H1 (cell line): ENCODE measurements around the gene BBLN. TPM values are rescaled to one million over a fixed set of nuclear protein-coding genes. Genes with fewer than 3 reads are reported as not detected.
A peak's percentile ranks its signal among the peaks of the same experiment; 100 is the strongest.

Experiments used
- CTCF ChIA-PET: fragments of 300-600 bp; sonication (Branson Sonifier 250); formaldehyde crosslinking; loops from one replicate; lab custom pipeline; 2021; ENCODE audit not compliant: partially characterized antibody; lab: Charles Lee
- POLR2A ChIA-PET: fragments of 300-600 bp; sonication (Branson Sonifier 250); formaldehyde crosslinking; loops from one replicate; lab custom pipeline; 2021; ENCODE audit warnings: inconsistent platforms; ENCODE audit not compliant: partially characterized antibody; lab: Charles Lee
- DNase-seq, 2 experiments: peaks; one replicate each; pipeline versions ENCODE4 v3.0.0 to v3.0.0-alpha.2; 2010 to 2022; ENCODE audit warnings: low spot score in 2 of 2, low read depth in 1 of 2, mixed read lengths in 1 of 2
- FAIRE-seq: peaks from 2 replicates; lab custom pipeline; 2011; peaks lifted over from hg19 to GRCh38; lab: Jason Lieb, UNC
- H2AFZ ChIP-seq: 2 replicates; pipeline ENCODE4 v1.8.1; 2012; ENCODE audit warnings: low read length, inconsistent platforms
- H2AK5ac ChIP-seq: 2 replicates; pipeline ENCODE4 v1.6.1; 2013; ENCODE audit warnings: low read depth, low read length
- H2BK120ac ChIP-seq: replicated peaks from 2 replicates; pipeline ENCODE3; 2013; ENCODE audit warnings: low read depth, low read length, inconsistent platforms
- H2BK12ac ChIP-seq: 2 replicates; pipeline ENCODE4 v1.6.1; 2013; ENCODE audit warnings: low read depth, low read length
- H2BK15ac ChIP-seq: 2 replicates; pipeline ENCODE4 v1.6.1; 2013; ENCODE audit warnings: low read length
- H2BK20ac ChIP-seq: 2 replicates; pipeline ENCODE4 v1.6.1; 2013; ENCODE audit warnings: low read length
- H2BK5ac ChIP-seq: 2 replicates; pipeline ENCODE4 v1.6.1; 2013; ENCODE audit warnings: low read depth, low read length
- H3K14ac ChIP-seq: 2 replicates; pipeline ENCODE4 v1.6.1; 2013; ENCODE audit warnings: inconsistent platforms; ENCODE audit not compliant: insufficient read length
- H3K18ac ChIP-seq: 2 replicates; pipeline ENCODE4 v1.6.1; 2013; ENCODE audit warnings: low read length; ENCODE audit errors: extremely low read depth
- H3K23ac ChIP-seq: 2 replicates; pipeline ENCODE4 v1.6.1; 2013; ENCODE audit warnings: inconsistent platforms; ENCODE audit not compliant: insufficient read length
- H3K23me2 ChIP-seq: 2 replicates; pipeline ENCODE4 v1.6.1; 2013; ENCODE audit warnings: low read depth, low read length
- H3K27ac ChIP-seq: 2 replicates; pipeline ENCODE4 v1.6.1; 2011; ENCODE audit warnings: low read depth, low read length, inconsistent platforms
- H3K27me3 ChIP-seq, 4 experiments: replicated peaks in 1 of 4; 1 replicate in 1 of 4; 2 replicates in 3 of 4; pipeline versions ENCODE4 v1.6.1 to v1.8.1; 2011 to 2013; ENCODE audit warnings: low read length in 3 of 4, mild to moderate bottlenecking in 3 of 4, inconsistent platforms in 2 of 4, mixed read lengths in 2 of 4, moderate library complexity in 1 of 4; ENCODE audit not compliant: control insufficient read depth in 3 of 4, insufficient read depth in 3 of 4; ENCODE audit errors: extremely low read depth in 1 of 4
- H3K36me3 ChIP-seq, 4 experiments: 2 replicates each; pipeline versions ENCODE4 v1.6.1 to v1.8.1; 2011 to 2013; ENCODE audit warnings: mild to moderate bottlenecking in 4 of 4, low read length in 3 of 4, moderate library complexity in 2 of 4, control low read depth in 1 of 4, inconsistent platforms in 1 of 4; ENCODE audit not compliant: insufficient read depth in 4 of 4, control insufficient read depth in 2 of 4
- H3K4ac ChIP-seq: replicated peaks from 2 replicates; pipeline ENCODE3; 2013; ENCODE audit warnings: low read length, low read depth, mixed read lengths, inconsistent platforms; ENCODE audit not compliant: insufficient read length
- H3K4me1 ChIP-seq, 4 experiments: replicated peaks in 1 of 4; 1 replicate in 1 of 4; 2 replicates in 3 of 4; pipeline versions ENCODE4 v1.6.1 to v1.8.1; 2011 to 2013; ENCODE audit warnings: low read length in 3 of 4, inconsistent platforms in 2 of 4, mixed read lengths in 1 of 4; ENCODE audit not compliant: insufficient read depth in 4 of 4, control insufficient read depth in 3 of 4
- H3K4me2 ChIP-seq, 2 experiments: 2 replicates each; pipeline versions ENCODE4 v1.6.1 to v1.8.1; 2011 to 2013; ENCODE audit warnings: low read depth in 2 of 2, low read length in 2 of 2, control low read depth in 1 of 2, inconsistent platforms in 1 of 2, mild to moderate bottlenecking in 1 of 2; ENCODE audit not compliant: insufficient read depth in 1 of 2
- H3K4me3 ChIP-seq, 4 experiments: fragments of 200-600, 300-600 bp in 1 of 4; sonication (generic), shearing (Covaris generic), sonication (Bioruptor Twin) in 1 of 4; 2 replicates each; pipeline versions ENCODE4 v1.5.1 to v1.8.1; 2011 to 2016; ENCODE audit warnings: low read length in 4 of 4, low read depth in 3 of 4, control low read depth in 2 of 4, inconsistent platforms in 2 of 4, mild to moderate bottlenecking in 2 of 4, mixed read lengths in 1 of 4, moderate library complexity in 1 of 4; ENCODE audit not compliant: insufficient read depth in 2 of 4; ENCODE audit errors: extremely low read depth in 1 of 4
- H3K56ac ChIP-seq: replicated peaks from 2 replicates; pipeline ENCODE3; 2013; ENCODE audit warnings: low read depth, mild to moderate bottlenecking, mixed read lengths, low read length, inconsistent platforms; ENCODE audit not compliant: insufficient read length
- H3K79me1 ChIP-seq: 2 replicates; pipeline ENCODE4 v1.6.1; 2013; ENCODE audit warnings: low read depth, low read length, control low read depth
- H3K79me2 ChIP-seq, 2 experiments: 2 replicates each; pipeline versions ENCODE4 v1.6.1 to v1.8.1; 2012 to 2013; ENCODE audit warnings: low read length in 2 of 2, mild to moderate bottlenecking in 2 of 2, inconsistent platforms in 1 of 2; ENCODE audit not compliant: insufficient read depth in 2 of 2, control insufficient read depth in 1 of 2
- H3K9ac ChIP-seq, 4 experiments: replicated peaks in 1 of 4; 1 replicate in 1 of 4; 2 replicates in 3 of 4; pipeline versions ENCODE4 v1.6.1 to v1.8.1; 2011 to 2013; ENCODE audit warnings: low read depth in 3 of 4, low read length in 3 of 4, control low read depth in 2 of 4, mild to moderate bottlenecking in 2 of 4, moderate library complexity in 2 of 4, inconsistent platforms in 1 of 4; ENCODE audit errors: extremely low read depth in 1 of 4
- H3K9me3 ChIP-seq, 2 experiments: 2 replicates each; pipeline versions ENCODE4 v1.6.1 to v1.8.1; 2012 to 2013; ENCODE audit warnings: mild to moderate bottlenecking in 2 of 2, moderate library complexity in 2 of 2, control low read depth in 1 of 2, inconsistent platforms in 1 of 2, low read depth in 1 of 2, low read length in 1 of 2, mixed read lengths in 1 of 2; ENCODE audit not compliant: insufficient read depth in 2 of 2
- H4K20me1 ChIP-seq, 2 experiments: replicated peaks in 1 of 2; 2 replicates each; pipeline versions ENCODE3 to v1.8.1; 2011 to 2013; ENCODE audit warnings: inconsistent platforms in 2 of 2, low read length in 2 of 2, mild to moderate bottlenecking in 1 of 2; ENCODE audit not compliant: insufficient read depth in 2 of 2, control insufficient read depth in 1 of 2
- H4K5ac ChIP-seq: 2 replicates; pipeline ENCODE4 v1.6.1; 2013; ENCODE audit warnings: low read length, low read depth, mixed read lengths, inconsistent platforms; ENCODE audit not compliant: insufficient read length
- H4K8ac ChIP-seq: 2 replicates; pipeline ENCODE4 v1.8.0; 2013; ENCODE audit warnings: mild to moderate bottlenecking, moderate library complexity, low read length, inconsistent platforms; ENCODE audit not compliant: insufficient read depth; ENCODE audit errors: extremely low read depth
- H4K91ac ChIP-seq: replicated peaks from 2 replicates; pipeline ENCODE3; 2013; ENCODE audit warnings: low read length, mixed read lengths, inconsistent platforms; ENCODE audit not compliant: insufficient read length
- KDM4A ChIP-seq: IDR thresholded peaks from one replicate; pipeline ENCODE4 v1.7.1; 2012; ENCODE audit warnings: low read depth, mild to moderate bottlenecking, moderate library complexity, low read length, inconsistent platforms; ENCODE audit not compliant: severe bottlenecking
- PHF8 ChIP-seq: fragments of 200-600 bp; sonication (generic); conservative IDR thresholded peaks from 2 replicates; pipeline ENCODE4 v1.7.1; 2012; ENCODE audit warnings: low read depth, mild to moderate bottlenecking, inconsistent platforms, low read length, moderate library complexity
- WGBS, 2 experiments: shearing (Covaris generic) in 1 of 2; methylation state at CpG; one replicate each; pipeline versions ENCODE4 v1.1.6 to v1.1.7; 2013 to 2015; ENCODE audit warnings: low lambda C conversion rate in 2 of 2, mixed read lengths in 2 of 2, inconsistent platforms in 1 of 2, low coverage in 1 of 2, missing lambda C conversion rate in 1 of 2; ENCODE audit not compliant: insufficient replicate concordance in 2 of 2, insufficient coverage in 1 of 2, insufficient read length in 1 of 2; ENCODE audit errors: extremely low coverage in 1 of 2, missing lambda C conversion rate in 1 of 2; 5-methylcytosine and 5-hydroxymethylcytosine counted together
- polyA plus RNA-seq, 7 experiments: library from polyadenylated mRNA; depleted of rRNA in 3 of 7; stranded (reverse) in 5 of 7; unstranded in 2 of 7; fragments of >200 nt in 5 of 7; fragments of 200-250 nt in 2 of 7; gene quantifications; 1 replicate in 5 of 7; 2 replicates in 1 of 7; 4 replicates in 1 of 7; pipeline versions ENCODE4 v1.2.1 to v1.2.3, GENCODE V29; 2011 to 2013; ENCODE audit warnings: missing spikeins in 2 of 7, mixed read lengths in 2 of 7
- total RNA-seq: library from RNA; stranded (reverse); fragmentation: NEBNext Ultra II Directional; extraction: Animal tissue kit (Norgen Biotek cat#: 25700); gene quantifications from 2 replicates; pipeline ENCODE4 v1.2.1, GENCODE V29; 2021

Gene BBLN
- total and polyA plus RNA-seq, 2 of the 8 experiments (the other 6 are each of a cell fraction or from before 2014, with no cell fraction given) = 63.1 to 164 TPM

GRCh38 chr9:128146591-128147120 is 13.4 kb upstream of the BBLN start:
- Histone ChIP-seq H3K4me2 (no peak overlapping the region), H3K56ac (no peak overlapping the region), H2BK15ac (no peak overlapping the region), H3K4ac (no peak overlapping the region), H2BK12ac (no peak overlapping the region), H4K91ac (no peak overlapping the region), H3K36me3 (no peaks in the 10 kb centered on the region), H2AK5ac (0 out of 2 replicates have a peak overlapping the region, but pooled peaks have one; percentile 53), H2BK120ac (no peak overlapping the region), H3K4me1 (peaks cover 0 to 8% (median 3%) of the 10 kb centered on the region in 4 experiments; a peak in 5 of 7 replicates), H4K8ac (no peak overlapping the region; the same call in 1 of the 2 replicates), H3K23ac (no peak overlapping the region), H3K9me3 (no peaks in the 10 kb centered on the region), H4K5ac (no peak overlapping the region), H3K23me2 (no peaks in the 10 kb centered on the region), H3K79me1 (no peaks in the 10 kb centered on the region), H4K20me1 (no peaks in the 10 kb centered on the region), H2BK20ac (no peak overlapping the region), H3K4me3 (no peak overlapping the region), H3K27ac (no peak overlapping the region), H2BK5ac (no peak overlapping the region), H3K14ac (no peak overlapping the region), H2AFZ (no peak overlapping the region), H3K9ac (no peak overlapping the region), H3K79me2 (no peaks in the 10 kb centered on the region), H3K18ac (no peak overlapping the region), H3K27me3 (no peaks in the 10 kb centered on the region; a peak in 2 of 7 replicates)
- FAIRE-seq (no peak), DNase-seq (no peak)
- TF ChIP-seq KDM4A (no peak), PHF8 (no peak)
- POLR2A ChIA-PET = interaction anchor here (0.6 to 2.5 kb wide), 5 partner anchors 10 to 207 kb away, joined by 3 to 10 read pairs (median 4); no protein-coding TSS in a partner anchor
- CTCF ChIA-PET = interaction anchor here (0.7 to 1.9 kb wide), 4 partner anchors 10 to 32 kb away, joined by 3 to 8 read pairs (median 3); no protein-coding TSS in a partner anchor
- WGBS, 2 experiments = 85% methylated on average over 8 of the region's 8 CpGs; no CpG with 5 or more reads in 1 of the 2 experiments
